Fibroblast of mammary gland (primary cell): ENCODE measurements around the gene GCNT2.
A peak's percentile ranks its signal among the peaks of the same experiment; 100 is the strongest.

Experiments
- DNase-seq: peaks from one replicate; pipeline ENCODE4 v3.0.0-alpha.2; 2010; ENCODE audit warnings: low read depth
- H3K4me3 ChIP-seq: 2 replicates; pipeline ENCODE4 v1.5.1; 2011; ENCODE audit warnings: low read depth, mild to moderate bottlenecking, low read length, moderate library complexity; ENCODE audit not compliant: control insufficient read depth
- TF ChIP-seq, protein P1 (sequence below): conservative IDR thresholded peaks from 2 replicates; pipeline ENCODE4 v1.5.1; 2011; ENCODE audit warnings: low read depth, low read length, inconsistent platforms; ENCODE audit not compliant: control insufficient read depth, insufficient read depth

GCNT2 gene

DNA sequence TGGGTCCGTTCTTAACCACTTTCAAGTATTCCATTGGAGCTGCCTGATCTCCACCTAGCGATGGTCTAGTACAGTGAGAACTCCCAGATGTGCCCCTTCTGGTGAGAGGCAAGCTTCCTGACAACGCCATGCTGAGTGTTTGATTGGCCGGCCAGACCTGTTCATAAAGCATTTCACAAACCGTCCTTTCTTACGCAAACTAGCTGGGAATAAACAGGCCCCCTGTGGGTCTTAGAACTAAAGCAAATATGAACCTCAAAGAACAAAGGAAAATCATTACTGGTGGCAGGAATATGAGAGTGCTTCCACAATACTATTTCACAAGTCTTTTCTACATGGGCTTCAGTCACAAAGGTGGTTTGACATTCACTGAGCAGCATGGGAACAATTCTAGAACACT, 15.6 kb upstream of the GCNT2 start:
- DNase-seq = no peak
- TF ChIP-seq, protein P1, sequence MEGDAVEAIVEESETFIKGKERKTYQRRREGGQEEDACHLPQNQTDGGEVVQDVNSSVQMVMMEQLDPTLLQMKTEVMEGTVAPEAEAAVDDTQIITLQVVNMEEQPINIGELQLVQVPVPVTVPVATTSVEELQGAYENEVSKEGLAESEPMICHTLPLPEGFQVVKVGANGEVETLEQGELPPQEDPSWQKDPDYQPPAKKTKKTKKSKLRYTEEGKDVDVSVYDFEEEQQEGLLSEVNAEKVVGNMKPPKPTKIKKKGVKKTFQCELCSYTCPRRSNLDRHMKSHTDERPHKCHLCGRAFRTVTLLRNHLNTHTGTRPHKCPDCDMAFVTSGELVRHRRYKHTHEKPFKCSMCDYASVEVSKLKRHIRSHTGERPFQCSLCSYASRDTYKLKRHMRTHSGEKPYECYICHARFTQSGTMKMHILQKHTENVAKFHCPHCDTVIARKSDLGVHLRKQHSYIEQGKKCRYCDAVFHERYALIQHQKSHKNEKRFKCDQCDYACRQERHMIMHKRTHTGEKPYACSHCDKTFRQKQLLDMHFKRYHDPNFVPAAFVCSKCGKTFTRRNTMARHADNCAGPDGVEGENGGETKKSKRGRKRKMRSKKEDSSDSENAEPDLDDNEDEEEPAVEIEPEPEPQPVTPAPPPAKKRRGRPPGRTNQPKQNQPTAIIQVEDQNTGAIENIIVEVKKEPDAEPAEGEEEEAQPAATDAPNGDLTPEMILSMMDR = no peak
- H3K4me3 ChIP-seq = no peak overlapping the region

DNA sequence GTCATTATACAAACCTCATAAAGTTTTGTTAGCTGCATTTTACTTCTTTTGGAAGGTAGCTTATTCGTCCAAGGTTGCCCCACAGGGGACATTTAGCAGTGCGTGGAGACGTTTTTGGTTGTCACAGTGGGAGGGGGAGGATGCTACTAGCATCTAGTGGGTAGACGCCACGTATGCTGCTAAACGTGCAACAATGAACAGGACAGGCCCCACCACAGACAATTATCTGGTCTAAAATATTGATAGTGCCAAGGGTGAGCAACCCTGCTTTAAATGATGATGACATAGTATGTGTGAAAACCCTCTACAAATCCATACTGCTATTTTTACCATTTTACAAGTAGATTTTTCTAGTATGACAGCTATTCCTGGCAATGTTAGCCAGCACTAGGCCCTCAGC, 13.9 kb upstream of the GCNT2 start:
- TF ChIP-seq, protein P1 = no peak
- no peak overlapping the region for H3K4me3 ChIP-seq
- no peak for DNase-seq

DNA sequence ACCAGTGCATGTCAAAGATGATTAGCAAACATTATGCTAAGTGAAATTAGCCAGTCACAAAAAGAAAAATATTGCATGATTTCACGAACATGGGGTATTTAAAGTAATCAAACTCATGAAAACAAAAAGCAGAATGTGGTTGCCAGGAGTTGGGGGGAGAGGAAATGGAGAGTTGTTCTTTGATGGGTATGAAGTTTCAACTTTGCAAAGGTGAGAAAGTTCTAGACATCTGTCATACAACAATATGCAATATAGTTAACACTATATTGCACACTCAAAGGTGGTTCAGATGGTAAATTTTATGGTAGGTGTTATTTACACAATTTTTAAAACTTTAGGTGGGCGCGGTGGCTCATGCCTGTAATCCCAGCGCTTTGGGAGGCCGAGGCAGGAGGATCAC, 13.4 kb upstream of the GCNT2 start:
- TF ChIP-seq, protein P1 = no peak
- H3K4me3 ChIP-seq = no peak overlapping the region
- no peak for DNase-seq

DNA sequence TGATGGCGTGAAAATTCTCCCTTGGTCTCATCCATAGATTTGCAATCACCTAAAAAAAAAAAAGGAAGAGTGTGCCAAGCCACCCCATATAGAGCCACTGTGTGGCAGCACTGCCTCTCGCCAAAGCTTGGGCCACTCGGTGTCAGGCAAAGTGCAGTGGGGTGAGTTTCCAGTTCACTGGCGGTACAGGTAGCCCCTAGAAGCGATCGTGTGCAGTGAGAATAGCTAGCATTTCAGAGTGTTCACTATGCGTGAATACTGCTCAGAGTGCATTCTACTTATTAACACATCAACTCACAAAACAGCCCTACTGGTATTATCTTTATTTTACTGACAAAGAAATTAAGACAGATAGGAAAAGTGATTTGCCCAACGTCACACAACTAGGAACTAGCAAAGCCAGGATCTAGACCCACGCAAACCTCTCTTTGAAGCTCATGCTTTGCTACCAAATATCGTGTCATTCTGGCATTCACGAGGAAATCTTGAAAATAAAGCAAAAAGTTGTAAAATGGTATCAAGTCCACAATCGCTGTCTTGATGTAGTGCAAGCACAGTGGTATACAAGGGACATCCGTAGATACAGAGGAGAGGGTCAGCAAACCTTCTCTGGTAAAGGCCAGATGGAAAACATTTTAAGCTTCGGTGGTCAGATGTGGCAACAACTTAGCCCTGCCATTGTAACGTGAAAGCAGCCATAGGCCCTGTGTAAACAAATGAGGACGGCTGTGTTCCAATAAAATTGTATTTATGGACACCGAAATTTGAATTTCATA, 10.4 kb upstream of the GCNT2 start:
- no peak overlapping the region for H3K4me3 ChIP-seq
- peak; percentile 8 for DNase-seq
- TF ChIP-seq, protein P1 = peak; percentile 29

DNA sequence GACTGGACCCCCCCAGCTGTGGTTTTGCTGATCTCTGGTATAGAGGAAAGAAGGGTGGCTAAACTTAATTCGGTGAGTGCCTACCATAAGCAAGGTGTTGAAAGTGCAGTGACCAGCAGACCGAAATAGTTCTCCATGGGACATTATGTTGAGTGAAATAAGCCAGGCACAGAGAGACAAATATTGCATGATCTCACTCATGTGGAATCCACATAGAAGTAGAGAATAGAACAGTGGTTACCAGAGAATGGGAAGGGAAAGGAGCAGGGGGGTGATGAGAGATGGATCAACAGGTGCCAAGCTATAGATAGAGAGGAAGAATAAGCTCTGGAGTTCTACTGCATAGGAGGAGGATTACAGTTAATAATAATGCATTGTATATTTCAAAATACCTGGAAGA, 9.7 kb upstream of the GCNT2 start:
- H3K4me3 ChIP-seq = no peak overlapping the region
- DNase-seq = no peak
- TF ChIP-seq, protein P1 = no peak

DNA sequence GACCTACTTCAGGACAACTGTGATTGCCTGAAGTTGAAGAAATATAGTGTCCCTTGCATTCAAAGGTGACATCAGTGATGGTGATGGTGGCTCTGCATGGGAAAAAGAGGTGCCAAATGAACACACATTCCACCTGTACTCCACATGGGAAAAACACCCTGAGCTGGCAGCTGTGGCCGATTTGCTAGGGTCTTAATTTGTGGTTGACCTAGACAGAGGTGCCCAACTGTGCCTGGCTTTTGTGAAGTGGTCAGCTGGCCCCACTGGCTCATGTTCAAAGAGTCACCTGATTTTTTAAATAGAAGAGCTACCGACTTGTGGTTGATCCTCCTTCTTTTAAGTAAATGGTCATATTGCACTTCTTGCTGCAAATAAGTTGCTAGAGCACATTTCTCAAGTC, 7.6 kb upstream of the GCNT2 start:
- no peak overlapping the region for H3K4me3 ChIP-seq
- TF ChIP-seq, protein P1 = no peak
- DNase-seq = no peak
